ENCODE results near the gene HDAC4.

Gene HDAC4

GRCh38 chr2:239216614-239217273 is 184.1 kb downstream of the HDAC4 start:
- DNase-seq (ENCODE audit: low read depth): no peak

GRCh38 chr2:239215988-239216613 is 184.7 kb downstream of the HDAC4 start:
- no peak for DNase-seq (ENCODE audit: low read depth)

GRCh38 chr2:239215136-239215925 is 185.5 kb downstream of the HDAC4 start:
- no peak for DNase-seq (ENCODE audit: low read depth)

- no peak for DNase-seq (ENCODE audit: low read depth)
These were observed 186.1 kb downstream of the HDAC4 start for GRCh38 chr2:239214725-239215124.

GRCh38 chr2:239213643-239214101 is 187.1 kb downstream of the HDAC4 start:
- no peak for DNase-seq (ENCODE audit: low read depth)

GRCh38 chr2:239212929-239213642 is 187.7 kb downstream of the HDAC4 start:
- DNase-seq (ENCODE audit: low read depth): no peak

GRCh38 chr2:239212121-239212928 is 188.5 kb downstream of the HDAC4 start:
- no peak for DNase-seq (ENCODE audit: low read depth)

GRCh38 chr2:239211396-239212094 is 189.3 kb downstream of the HDAC4 start:
- peak; percentile 85 for DNase-seq (ENCODE audit: low read depth)

- no peak for DNase-seq (ENCODE audit: low read depth)
These were observed 191.0 kb downstream of the HDAC4 start for GRCh38 chr2:239209783-239210182.

- DNase-seq (ENCODE audit: low read depth): no peak
These were observed 192.2 kb downstream of the HDAC4 start for GRCh38 chr2:239208465-239209180.

GRCh38 chr2:239206851-239207250 is 194.0 kb downstream of the HDAC4 start:
- DNase-seq (ENCODE audit: low read depth): no peak

- DNase-seq (ENCODE audit: low read depth): peak; percentile 41
These were observed 194.8 kb downstream of the HDAC4 start for GRCh38 chr2:239206042-239206441.

GRCh38 chr2:239204876-239205468 is 195.8 kb downstream of the HDAC4 start:
- no peak for DNase-seq (ENCODE audit: low read depth)

GRCh38 chr2:239204136-239204875 is 196.5 kb downstream of the HDAC4 start:
- DNase-seq (ENCODE audit: low read depth): no peak

- DNase-seq (ENCODE audit: low read depth): no peak
These were observed 197.2 kb downstream of the HDAC4 start for GRCh38 chr2:239203443-239204135.

GRCh38 chr2:239202836-239203235 is 198.0 kb downstream of the HDAC4 start:
- no peak for DNase-seq (ENCODE audit: low read depth)

GRCh38 chr2:239202343-239202742 is 198.5 kb downstream of the HDAC4 start:
- no peak for DNase-seq (ENCODE audit: low read depth)

- DNase-seq (ENCODE audit: low read depth): no peak
These were observed 198.9 kb downstream of the HDAC4 start for GRCh38 chr2:239201884-239202283.

GRCh38 chr2:239201531-239201876 is 199.3 kb downstream of the HDAC4 start:
- no peak for DNase-seq (ENCODE audit: low read depth)

All from amniotic epithelial cell (primary cell).